Spleen (tissue), 11 donors: ENCODE data around the gene PAQR6. TPM values are rescaled to one million over a fixed set of nuclear protein-coding genes. Genes with fewer than 3 reads are reported as not detected.

Experiments used
- DNase-seq: peaks from one replicate; pipeline ENCODE4 v3.0.0-alpha.2; 2020
- H3K27ac ChIP-seq, 8 donors: fragments of 200-600 bp; sonication (generic) in 7 of 8; 1 replicate in 4 of 8; 2 replicates in 4 of 8; pipeline versions ENCODE4 v1.5.0 to v1.8.0; 2016 to 2021; ENCODE audit warnings: inconsistent platforms in 4 of 8, mild to moderate bottlenecking in 4 of 8, moderate library complexity in 1 of 8
- H3K27me3 ChIP-seq, 7 donors: fragments of 200-600 bp; sonication (generic) in 6 of 7; replicated peaks in 1 of 7; 1 replicate in 4 of 7; 2 replicates in 3 of 7; pipeline versions ENCODE4 v1.5.0 to v1.8.0; 2016 to 2021; ENCODE audit warnings: inconsistent platforms in 3 of 7, mild to moderate bottlenecking in 1 of 7
- H3K36me3 ChIP-seq, 6 donors: fragments of 200-600 bp; sonication (generic) in 5 of 6; 1 replicate in 4 of 6; 2 replicates in 2 of 6; pipeline versions ENCODE4 v1.5.0 to v1.8.0; 2016 to 2021; ENCODE audit warnings: inconsistent platforms in 2 of 6
- H3K4me1 ChIP-seq, 6 donors: fragments of 200-600 bp; sonication (generic) in 5 of 6; 1 replicate in 3 of 6; 2 replicates in 3 of 6; pipeline versions ENCODE4 v1.5.0 to v1.8.0; 2016 to 2021; ENCODE audit warnings: inconsistent platforms in 3 of 6
- H3K4me3 ChIP-seq, 8 donors: fragments of 200-600 bp; sonication (generic) in 7 of 8; 1 replicate in 4 of 8; 2 replicates in 4 of 8; pipeline versions ENCODE4 v1.5.0 to v1.8.0; 2016 to 2021; ENCODE audit warnings: inconsistent platforms in 4 of 8, mild to moderate bottlenecking in 4 of 8, moderate library complexity in 2 of 8
- H3K9me3 ChIP-seq, 8 donors: fragments of 200-600 bp; sonication (generic) in 7 of 8; 1 replicate in 4 of 8; 2 replicates in 4 of 8; pipeline versions ENCODE4 v1.5.0 to v1.8.0; 2016 to 2021; ENCODE audit warnings: inconsistent platforms in 4 of 8
- POLR2A ChIP-seq, 3 donors: fragments of 450-650 bp; IDR thresholded peaks; one replicate each; pipeline ENCODE4 v1.5.1; 2017; ENCODE audit warnings: antibody characterized with exemption in 3 of 3, mild to moderate bottlenecking in 1 of 3
- POLR2AphosphoS5 ChIP-seq, 3 donors: sonication (generic); formaldehyde crosslinking; IDR thresholded peaks; one replicate each; pipeline ENCODE4 v1.5.1; 2017; ENCODE audit warnings: antibody characterized with exemption in 3 of 3
- WGBS, 5 donors: extraction: QIAGEN DNeasy Blood & Tissue Kit in 3 of 5; methylation state at CpG; one replicate each; pipeline versions ENCODE4 v1.1.5 to v1.1.7; 2013 to 2018; 5-methylcytosine and 5-hydroxymethylcytosine counted together
- intact Hi-C: fragments of 100-400 bp; cut with DNase I; formaldehyde crosslinking; loops from one replicate; pipeline ENCODE4 v1.15.0; 2023; ENCODE audit warnings: low total_unique reads
- polyA plus RNA-seq, 3 donors: library from polyadenylated mRNA; stranded (reverse); fragments of 200-250 nt; gene quantifications; one replicate each; pipeline ENCODE4 v1.2.1, GENCODE V29; 2013
- total RNA-seq, 7 donors: library from RNA; depleted of rRNA in 3 of 7; stranded (reverse); fragments of >200 nt in 3 of 7; fragmentation: NEBNext Ultra II Directional in 4 of 7; extraction: Animal tissue kit (Norgen Biotek cat#: 25700) in 4 of 7; gene quantifications; one replicate each; pipeline versions ENCODE4 v1.1.0 to v1.2.1, GENCODE V29; 2016 to 2021
- TF ChIP-seq, protein P1 (sequence below), 11 experiments: fragments of 200-600 bp in 7 of 11; fragments of 450-650 bp in 4 of 11; sonication (generic) in 4 of 11; IDR thresholded peaks in 8 of 11; conservative IDR thresholded peaks in 3 of 11; 1 replicate in 7 of 11; 2 replicates in 4 of 11; pipeline versions ENCODE4 v1.4.0 to v1.8.0; 2016 to 2021; ENCODE audit warnings: antibody characterized with exemption in 11 of 11, inconsistent platforms in 4 of 11, mild to moderate bottlenecking in 1 of 11
- donor health status: healthy with polysubstance abuse.
- donor health status: DM: no; HTN: no; CAD: no; lungs with moderate emphysema.
- donor health status: DM: no; HTN: no; CAD: no.
- donor health status: Bipolar disorder and iron deficiency.
- donor health status: healthy.
- donor health status: DM: no; HTN: no; CAD: no.
- donor health status: DM: yes; HTN: yes; CAD: no.

The PAQR6 gene
- total and polyA plus RNA-seq, 10 donors = 0.80 to 4.0 (median 2.0) TPM

GRCh38 chr1:156263288-156263655, 15.4 kb upstream of the PAQR6 start:
- Histone ChIP-seq H3K36me3 (peaks cover 7 to 100% (median 97%) of the 10 kb centered on the region in 6 donors), H3K27ac (no peak overlapping the region), H3K4me1 (peaks cover 0 to 27% (median 2%) of the 10 kb centered on the region in 6 donors), H3K27me3 (no peaks in the 10 kb centered on the region), H3K4me3 (no peak overlapping the region), H3K9me3 (no peaks in the 10 kb centered on the region)
- TF ChIP-seq, protein P1, sequence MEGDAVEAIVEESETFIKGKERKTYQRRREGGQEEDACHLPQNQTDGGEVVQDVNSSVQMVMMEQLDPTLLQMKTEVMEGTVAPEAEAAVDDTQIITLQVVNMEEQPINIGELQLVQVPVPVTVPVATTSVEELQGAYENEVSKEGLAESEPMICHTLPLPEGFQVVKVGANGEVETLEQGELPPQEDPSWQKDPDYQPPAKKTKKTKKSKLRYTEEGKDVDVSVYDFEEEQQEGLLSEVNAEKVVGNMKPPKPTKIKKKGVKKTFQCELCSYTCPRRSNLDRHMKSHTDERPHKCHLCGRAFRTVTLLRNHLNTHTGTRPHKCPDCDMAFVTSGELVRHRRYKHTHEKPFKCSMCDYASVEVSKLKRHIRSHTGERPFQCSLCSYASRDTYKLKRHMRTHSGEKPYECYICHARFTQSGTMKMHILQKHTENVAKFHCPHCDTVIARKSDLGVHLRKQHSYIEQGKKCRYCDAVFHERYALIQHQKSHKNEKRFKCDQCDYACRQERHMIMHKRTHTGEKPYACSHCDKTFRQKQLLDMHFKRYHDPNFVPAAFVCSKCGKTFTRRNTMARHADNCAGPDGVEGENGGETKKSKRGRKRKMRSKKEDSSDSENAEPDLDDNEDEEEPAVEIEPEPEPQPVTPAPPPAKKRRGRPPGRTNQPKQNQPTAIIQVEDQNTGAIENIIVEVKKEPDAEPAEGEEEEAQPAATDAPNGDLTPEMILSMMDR (IDR thresholded peaks at IDR 0.05 in 8 of 11, conservative IDR thresholded peaks at IDR 0.05 in 3 of 11) = no peak
- no peak for TF ChIP-seq POLR2A (IDR thresholded peaks at IDR 0.05)
- no peak for TF ChIP-seq POLR2AphosphoS5 (IDR thresholded peaks at IDR 0.05)
- intact Hi-C loops = no loop called here
- 85 to 96% (median 88%) methylated on average over 9 of the region's 9 CpGs for WGBS, 5 donors
- no peak for DNase-seq

DNA sequence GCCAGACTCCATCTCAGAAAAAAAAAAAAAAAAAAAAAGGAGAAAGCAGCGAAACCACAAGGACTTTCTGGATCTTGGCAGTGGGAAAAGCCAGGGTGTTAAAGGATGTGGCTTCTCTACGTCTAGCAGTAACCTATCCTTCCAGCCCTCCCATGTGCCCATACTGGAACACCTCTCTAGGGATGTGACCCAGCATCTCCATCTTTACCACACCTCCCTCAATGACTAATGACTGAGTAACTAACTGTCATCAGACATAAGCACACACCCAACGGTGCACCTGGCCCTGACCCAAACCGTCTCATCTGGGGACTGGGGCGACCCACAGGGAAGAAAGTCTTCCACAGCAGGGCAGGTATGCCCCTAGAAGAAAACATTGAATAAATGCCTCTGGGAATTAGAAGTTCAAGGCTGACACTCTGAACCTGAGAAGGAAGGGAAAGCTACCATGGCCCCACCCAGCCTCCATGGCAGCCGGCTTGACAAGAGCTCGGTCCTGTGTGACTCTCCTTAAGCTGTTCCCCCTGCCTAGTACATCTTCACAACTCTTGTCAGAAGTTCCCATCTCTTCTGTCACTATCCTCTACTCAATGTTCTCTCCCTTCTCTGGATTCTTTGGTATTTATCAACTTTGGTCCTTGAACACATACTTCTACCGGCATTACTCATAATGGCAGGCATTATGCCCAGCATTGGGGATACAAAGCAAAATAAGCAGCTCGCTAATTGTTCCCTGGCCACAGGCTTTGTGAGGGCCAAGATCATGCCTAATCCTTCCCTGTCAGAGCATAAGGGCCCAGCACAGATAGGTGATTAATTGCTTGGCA, 14.8 kb upstream of the PAQR6 start:
- WGBS, 5 donors = 89 to 96% (median 91%) methylated on average over 9 of the region's 9 CpGs
- H3K9me3 ChIP-seq = no peaks in the 10 kb centered on the region
- H3K36me3 ChIP-seq = peaks cover 7 to 100% (median 97%) of the 10 kb centered on the region in 6 donors
- no peaks in the 10 kb centered on the region for H3K27me3 ChIP-seq
- DNase-seq = no peak
- no peak overlapping the region for H3K4me3 ChIP-seq
- H3K27ac ChIP-seq = no peak overlapping the region
- intact Hi-C loops = no loop called here
- peaks cover 0 to 27% (median 2%) of the 10 kb centered on the region in 6 donors for H3K4me1 ChIP-seq
- TF ChIP-seq POLR2A (IDR thresholded peaks at IDR 0.05) (no peak), POLR2AphosphoS5 (IDR thresholded peaks at IDR 0.05) (no peak)
- TF ChIP-seq, protein P1 (IDR thresholded peaks at IDR 0.05 in 8 of 11, conservative IDR thresholded peaks at IDR 0.05 in 3 of 11) = no peak

DNA sequence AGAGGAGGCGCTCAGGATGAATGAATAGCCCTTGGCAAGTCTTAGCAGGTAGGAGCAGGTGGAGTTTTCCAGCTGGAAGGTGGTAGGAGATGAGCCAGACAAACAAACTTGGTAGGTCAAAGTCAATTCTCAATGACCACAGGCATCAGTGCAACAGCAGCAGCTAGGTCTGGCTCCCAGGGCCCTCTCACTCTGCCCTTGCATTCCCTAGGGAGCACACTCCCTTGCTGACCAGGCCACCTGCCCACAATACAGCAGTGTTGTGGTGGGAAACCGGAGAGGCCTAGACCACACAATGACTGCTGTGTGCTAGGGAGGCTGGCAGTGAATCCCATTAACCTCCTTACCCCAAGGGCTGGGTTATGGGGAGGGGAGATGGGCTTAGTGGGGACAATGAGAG, 13.0 kb upstream of the PAQR6 start:
- Histone ChIP-seq H3K4me1 (peaks cover 0 to 27% (median 2%) of the 10 kb centered on the region in 6 donors), H3K9me3 (no peaks in the 10 kb centered on the region), H3K27me3 (no peaks in the 10 kb centered on the region), H3K27ac (peak overlapping the region in 4 of 8 donors; percentile 54 to 63 (median 61)), H3K36me3 (peaks cover 7 to 100% (median 94%) of the 10 kb centered on the region in 6 donors), H3K4me3 (no peak overlapping the region)
- 77 to 93% (median 88%) methylated on average over 1 to 2 of the region's 2 CpGs for WGBS, 5 donors
- DNase-seq = no peak
- intact Hi-C loops = no loop called here
- no peak for TF ChIP-seq POLR2A (IDR thresholded peaks at IDR 0.05)
- TF ChIP-seq, protein P1 (IDR thresholded peaks at IDR 0.05 in 8 of 11, conservative IDR thresholded peaks at IDR 0.05 in 3 of 11) = no peak
- TF ChIP-seq POLR2AphosphoS5 (IDR thresholded peaks at IDR 0.05) = no peak

DNA sequence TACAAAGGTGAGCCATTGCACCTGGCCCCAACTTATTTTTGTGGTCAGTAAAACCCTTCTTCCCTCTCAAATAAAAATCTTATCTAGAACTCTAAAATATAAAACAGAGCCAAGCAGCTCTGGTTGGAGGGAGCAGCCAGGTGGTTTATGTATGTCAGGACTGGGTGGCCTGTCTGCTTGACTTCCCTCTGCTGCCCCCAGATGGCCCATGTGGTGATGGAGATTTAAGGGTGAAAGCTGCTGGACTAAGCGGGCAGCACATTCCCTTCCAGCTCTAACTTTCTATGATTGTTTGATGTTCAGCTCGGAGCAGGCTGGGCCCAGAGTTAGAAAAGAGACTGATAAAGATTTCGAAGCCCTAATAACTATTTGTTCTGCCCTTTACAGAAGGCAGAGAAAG, 11.9 kb upstream of the PAQR6 start:
- Histone ChIP-seq H3K36me3 (peaks cover 7 to 100% (median 94%) of the 10 kb centered on the region in 6 donors), H3K27ac (peak overlapping the region in 4 of 8 donors; percentile 54 to 63 (median 61))
- WGBS, 5 donors = 75 to 85% (median 80%) methylated on average over 3 of the region's 3 CpGs

More for the DNA sequence above, 11.9 kb upstream of the PAQR6 start:
- H3K9me3 ChIP-seq = no peaks in the 10 kb centered on the region
- H3K4me3 ChIP-seq = no peak overlapping the region
- DNase-seq = no peak
- intact Hi-C loops = no loop called here
- no peak for TF ChIP-seq POLR2AphosphoS5 (IDR thresholded peaks at IDR 0.05)
- TF ChIP-seq, protein P1 (IDR thresholded peaks at IDR 0.05 in 8 of 11, conservative IDR thresholded peaks at IDR 0.05 in 3 of 11) = no peak
- TF ChIP-seq POLR2A (IDR thresholded peaks at IDR 0.05) = no peak
- H3K27me3 ChIP-seq = no peaks in the 10 kb centered on the region
- peaks cover 0 to 27% (median 2%) of the 10 kb centered on the region in 6 donors for H3K4me1 ChIP-seq
